HepG2 (cell line): ENCODE results near the gene OASL. TPM values are rescaled to one million over a fixed set of nuclear protein-coding genes. Genes with fewer than 3 reads are reported as not detected.
A peak's percentile ranks its signal among the peaks of the same experiment; 100 is the strongest.

ENCODE experiments used
- ATF3 ChIP-seq: sonication (generic); formaldehyde crosslinking; IDR thresholded peaks from 2 replicates; pipeline ENCODE4 v1.4.0; 2020; ENCODE audit warnings: missing genetic modification reagents
- GATAD1 ChIP-seq: IDR thresholded peaks from 2 replicates; pipeline ENCODE4 v1.6.1; 2016; ENCODE audit warnings: missing genetic modification reagents, missing compliant biosample characterization
- HOXA9 ChIP-seq: sonication (generic); formaldehyde crosslinking; IDR thresholded peaks from 2 replicates; pipeline ENCODE4 v1.8.1; 2022; ENCODE audit warnings: missing genetic modification reagents, mild to moderate bottlenecking, moderate library complexity, borderline replicate concordance
- ZBTB34 ChIP-seq: sonication (generic); formaldehyde crosslinking; IDR thresholded peaks from 2 replicates; pipeline ENCODE4 v1.8.0; 2022; ENCODE audit warnings: mild to moderate bottlenecking, missing genetic modification reagents
- ZNF883 ChIP-seq: sonication (generic); formaldehyde crosslinking; IDR thresholded peaks from 2 replicates; pipeline ENCODE4 v1.5.1; 2020; ENCODE audit warnings: mild to moderate bottlenecking, missing genetic modification reagents; ENCODE audit errors: not compliant biosample characterization
- polyA plus RNA-seq, 8 experiments: library from polyadenylated mRNA; depleted of rRNA in 3 of 8; stranded (reverse) in 7 of 8; unstranded in 1 of 8; fragments of >200 nt; fragmentation: Illumina TruSeq in 4 of 8; extraction: Trizol in 4 of 8; gene quantifications; 2 replicates each; pipeline versions ENCODE4 v1.2.1 to v1.2.3, GENCODE V29; 2011 to 2016; ENCODE audit warnings: low read depth in 4 of 8, missing spikeins in 1 of 8, mixed read lengths in 1 of 8; ENCODE audit not compliant: insufficient read depth in 1 of 8
- total RNA-seq, 5 experiments: library from RNA; depleted of rRNA; stranded (reverse); fragments of >200 nt; fragmentation: Illumina TruSeq; extraction: Trizol; gene quantifications; 2 replicates each; pipeline ENCODE4 v1.2.3, GENCODE V29; 2016; ENCODE audit warnings: low read depth in 1 of 5
- TF ChIP-seq, protein P1 (sequence below): IDR thresholded peaks from 2 replicates; pipeline ENCODE4 v1.4.0; 2020; ENCODE audit warnings: mild to moderate bottlenecking, missing genetic modification reagents
- TF ChIP-seq, protein P2 (sequence below): sonication (generic); formaldehyde crosslinking; IDR thresholded peaks from 2 replicates; pipeline ENCODE4 v1.4.0; 2020; ENCODE audit warnings: mild to moderate bottlenecking, low read depth, missing genetic modification reagents
- TF ChIP-seq, protein P3 (sequence below): sonication (generic); formaldehyde crosslinking; IDR thresholded peaks from 2 replicates; pipeline ENCODE4 v1.4.0; 2020; ENCODE audit warnings: mild to moderate bottlenecking, missing genetic modification reagents, borderline replicate concordance
- TF ChIP-seq, protein P4 (sequence below): IDR thresholded peaks from 2 replicates; pipeline ENCODE4 v1.6.1; 2018; ENCODE audit warnings: missing genetic modification reagents
- TF ChIP-seq, protein P5 (sequence below): fragments of 450-650 bp; IDR thresholded peaks from 2 replicates; pipeline ENCODE4 v1.6.1; 2016

OASL gene
- total and polyA plus RNA-seq, 2 of the 13 experiments (the other 11 are each of a cell fraction or from before 2014, with no cell fraction given): 0.11 to 0.22 TPM

DNA sequence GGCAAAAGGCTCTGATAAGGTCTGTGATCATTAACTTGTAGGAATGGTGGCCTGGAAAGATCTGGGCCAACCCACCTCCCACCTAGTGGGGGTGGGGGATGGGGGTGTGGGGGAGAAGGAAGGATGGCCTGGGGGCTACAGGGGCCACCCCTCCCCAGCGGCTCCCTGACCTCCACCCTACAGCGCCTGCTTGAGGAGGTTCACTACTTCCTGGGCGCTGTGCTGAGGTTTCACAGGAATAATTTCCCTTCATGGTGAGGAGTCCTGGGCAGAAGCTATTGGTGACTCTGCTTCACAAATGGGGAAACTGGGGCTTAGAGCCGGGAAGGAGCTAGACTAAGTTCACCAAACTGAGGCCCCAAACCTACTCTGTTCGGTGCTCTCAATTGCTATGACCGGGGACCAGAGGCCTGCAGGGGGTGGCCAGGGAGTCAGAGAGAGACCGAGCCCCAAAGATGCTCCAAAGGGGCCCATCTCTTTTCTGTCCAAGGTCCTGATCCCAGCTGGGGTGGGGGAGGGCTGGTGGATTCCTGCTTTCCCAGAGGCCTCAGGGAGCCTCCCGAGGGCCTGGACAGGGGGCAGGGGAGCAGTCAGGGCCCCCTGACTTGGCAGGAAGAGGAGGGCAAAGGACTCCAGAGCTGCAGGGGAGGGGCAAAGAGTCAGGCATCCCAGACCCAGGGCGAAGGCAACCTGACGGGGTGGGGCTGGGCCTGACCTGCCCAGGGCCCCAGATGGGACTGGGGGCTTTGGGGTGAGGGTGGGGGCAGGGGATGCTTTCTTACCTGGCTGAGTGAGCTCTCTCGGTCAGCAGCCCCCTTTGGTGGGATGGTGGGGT, 59.0 kb downstream of the OASL start (continued):
- TF ChIP-seq, protein P1, sequence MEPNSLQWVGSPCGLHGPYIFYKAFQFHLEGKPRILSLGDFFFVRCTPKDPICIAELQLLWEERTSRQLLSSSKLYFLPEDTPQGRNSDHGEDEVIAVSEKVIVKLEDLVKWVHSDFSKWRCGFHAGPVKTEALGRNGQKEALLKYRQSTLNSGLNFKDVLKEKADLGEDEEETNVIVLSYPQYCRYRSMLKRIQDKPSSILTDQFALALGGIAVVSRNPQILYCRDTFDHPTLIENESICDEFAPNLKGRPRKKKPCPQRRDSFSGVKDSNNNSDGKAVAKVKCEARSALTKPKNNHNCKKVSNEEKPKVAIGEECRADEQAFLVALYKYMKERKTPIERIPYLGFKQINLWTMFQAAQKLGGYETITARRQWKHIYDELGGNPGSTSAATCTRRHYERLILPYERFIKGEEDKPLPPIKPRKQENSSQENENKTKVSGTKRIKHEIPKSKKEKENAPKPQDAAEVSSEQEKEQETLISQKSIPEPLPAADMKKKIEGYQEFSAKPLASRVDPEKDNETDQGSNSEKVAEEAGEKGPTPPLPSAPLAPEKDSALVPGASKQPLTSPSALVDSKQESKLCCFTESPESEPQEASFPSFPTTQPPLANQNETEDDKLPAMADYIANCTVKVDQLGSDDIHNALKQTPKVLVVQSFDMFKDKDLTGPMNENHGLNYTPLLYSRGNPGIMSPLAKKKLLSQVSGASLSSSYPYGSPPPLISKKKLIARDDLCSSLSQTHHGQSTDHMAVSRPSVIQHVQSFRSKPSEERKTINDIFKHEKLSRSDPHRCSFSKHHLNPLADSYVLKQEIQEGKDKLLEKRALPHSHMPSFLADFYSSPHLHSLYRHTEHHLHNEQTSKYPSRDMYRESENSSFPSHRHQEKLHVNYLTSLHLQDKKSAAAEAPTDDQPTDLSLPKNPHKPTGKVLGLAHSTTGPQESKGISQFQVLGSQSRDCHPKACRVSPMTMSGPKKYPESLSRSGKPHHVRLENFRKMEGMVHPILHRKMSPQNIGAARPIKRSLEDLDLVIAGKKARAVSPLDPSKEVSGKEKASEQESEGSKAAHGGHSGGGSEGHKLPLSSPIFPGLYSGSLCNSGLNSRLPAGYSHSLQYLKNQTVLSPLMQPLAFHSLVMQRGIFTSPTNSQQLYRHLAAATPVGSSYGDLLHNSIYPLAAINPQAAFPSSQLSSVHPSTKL: peak; percentile 54; the same call in 1 of the 2 replicates
- TF ChIP-seq, protein P2, sequence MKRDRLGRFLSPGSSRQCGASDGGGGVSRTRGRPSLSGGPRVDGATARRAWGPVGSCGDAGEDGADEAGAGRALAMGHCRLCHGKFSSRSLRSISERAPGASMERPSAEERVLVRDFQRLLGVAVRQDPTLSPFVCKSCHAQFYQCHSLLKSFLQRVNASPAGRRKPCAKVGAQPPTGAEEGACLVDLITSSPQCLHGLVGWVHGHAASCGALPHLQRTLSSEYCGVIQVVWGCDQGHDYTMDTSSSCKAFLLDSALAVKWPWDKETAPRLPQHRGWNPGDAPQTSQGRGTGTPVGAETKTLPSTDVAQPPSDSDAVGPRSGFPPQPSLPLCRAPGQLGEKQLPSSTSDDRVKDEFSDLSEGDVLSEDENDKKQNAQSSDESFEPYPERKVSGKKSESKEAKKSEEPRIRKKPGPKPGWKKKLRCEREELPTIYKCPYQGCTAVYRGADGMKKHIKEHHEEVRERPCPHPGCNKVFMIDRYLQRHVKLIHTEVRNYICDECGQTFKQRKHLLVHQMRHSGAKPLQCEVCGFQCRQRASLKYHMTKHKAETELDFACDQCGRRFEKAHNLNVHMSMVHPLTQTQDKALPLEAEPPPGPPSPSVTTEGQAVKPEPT: no peak
- TF ChIP-seq GATAD1 (CRISPR knock-in tag): peak; percentile 53
- TF ChIP-seq, protein P3, sequence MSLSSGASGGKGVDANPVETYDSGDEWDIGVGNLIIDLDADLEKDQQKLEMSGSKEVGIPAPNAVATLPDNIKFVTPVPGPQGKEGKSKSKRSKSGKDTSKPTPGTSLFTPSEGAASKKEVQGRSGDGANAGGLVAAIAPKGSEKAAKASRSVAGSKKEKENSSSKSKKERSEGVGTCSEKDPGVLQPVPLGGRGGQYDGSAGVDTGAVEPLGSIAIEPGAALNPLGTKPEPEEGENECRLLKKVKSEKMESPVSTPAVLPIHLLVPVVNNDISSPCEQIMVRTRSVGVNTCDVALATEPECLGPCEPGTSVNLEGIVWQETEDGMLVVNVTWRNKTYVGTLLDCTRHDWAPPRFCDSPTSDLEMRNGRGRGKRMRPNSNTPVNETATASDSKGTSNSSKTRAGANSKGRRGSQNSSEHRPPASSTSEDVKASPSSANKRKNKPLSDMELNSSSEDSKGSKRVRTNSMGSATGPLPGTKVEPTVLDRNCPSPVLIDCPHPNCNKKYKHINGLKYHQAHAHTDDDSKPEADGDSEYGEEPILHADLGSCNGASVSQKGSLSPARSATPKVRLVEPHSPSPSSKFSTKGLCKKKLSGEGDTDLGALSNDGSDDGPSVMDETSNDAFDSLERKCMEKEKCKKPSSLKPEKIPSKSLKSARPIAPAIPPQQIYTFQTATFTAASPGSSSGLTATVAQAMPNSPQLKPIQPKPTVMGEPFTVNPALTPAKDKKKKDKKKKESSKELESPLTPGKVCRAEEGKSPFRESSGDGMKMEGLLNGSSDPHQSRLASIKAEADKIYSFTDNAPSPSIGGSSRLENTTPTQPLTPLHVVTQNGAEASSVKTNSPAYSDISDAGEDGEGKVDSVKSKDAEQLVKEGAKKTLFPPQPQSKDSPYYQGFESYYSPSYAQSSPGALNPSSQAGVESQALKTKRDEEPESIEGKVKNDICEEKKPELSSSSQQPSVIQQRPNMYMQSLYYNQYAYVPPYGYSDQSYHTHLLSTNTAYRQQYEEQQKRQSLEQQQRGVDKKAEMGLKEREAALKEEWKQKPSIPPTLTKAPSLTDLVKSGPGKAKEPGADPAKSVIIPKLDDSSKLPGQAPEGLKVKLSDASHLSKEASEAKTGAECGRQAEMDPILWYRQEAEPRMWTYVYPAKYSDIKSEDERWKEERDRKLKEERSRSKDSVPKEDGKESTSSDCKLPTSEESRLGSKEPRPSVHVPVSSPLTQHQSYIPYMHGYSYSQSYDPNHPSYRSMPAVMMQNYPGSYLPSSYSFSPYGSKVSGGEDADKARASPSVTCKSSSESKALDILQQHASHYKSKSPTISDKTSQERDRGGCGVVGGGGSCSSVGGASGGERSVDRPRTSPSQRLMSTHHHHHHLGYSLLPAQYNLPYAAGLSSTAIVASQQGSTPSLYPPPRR (CRISPR knock-in tag): peak; percentile 74
- TF ChIP-seq, protein P4, sequence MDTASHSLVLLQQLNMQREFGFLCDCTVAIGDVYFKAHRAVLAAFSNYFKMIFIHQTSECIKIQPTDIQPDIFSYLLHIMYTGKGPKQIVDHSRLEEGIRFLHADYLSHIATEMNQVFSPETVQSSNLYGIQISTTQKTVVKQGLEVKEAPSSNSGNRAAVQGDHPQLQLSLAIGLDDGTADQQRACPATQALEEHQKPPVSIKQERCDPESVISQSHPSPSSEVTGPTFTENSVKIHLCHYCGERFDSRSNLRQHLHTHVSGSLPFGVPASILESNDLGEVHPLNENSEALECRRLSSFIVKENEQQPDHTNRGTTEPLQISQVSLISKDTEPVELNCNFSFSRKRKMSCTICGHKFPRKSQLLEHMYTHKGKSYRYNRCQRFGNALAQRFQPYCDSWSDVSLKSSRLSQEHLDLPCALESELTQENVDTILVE: no peak
- TF ChIP-seq, protein P5, sequence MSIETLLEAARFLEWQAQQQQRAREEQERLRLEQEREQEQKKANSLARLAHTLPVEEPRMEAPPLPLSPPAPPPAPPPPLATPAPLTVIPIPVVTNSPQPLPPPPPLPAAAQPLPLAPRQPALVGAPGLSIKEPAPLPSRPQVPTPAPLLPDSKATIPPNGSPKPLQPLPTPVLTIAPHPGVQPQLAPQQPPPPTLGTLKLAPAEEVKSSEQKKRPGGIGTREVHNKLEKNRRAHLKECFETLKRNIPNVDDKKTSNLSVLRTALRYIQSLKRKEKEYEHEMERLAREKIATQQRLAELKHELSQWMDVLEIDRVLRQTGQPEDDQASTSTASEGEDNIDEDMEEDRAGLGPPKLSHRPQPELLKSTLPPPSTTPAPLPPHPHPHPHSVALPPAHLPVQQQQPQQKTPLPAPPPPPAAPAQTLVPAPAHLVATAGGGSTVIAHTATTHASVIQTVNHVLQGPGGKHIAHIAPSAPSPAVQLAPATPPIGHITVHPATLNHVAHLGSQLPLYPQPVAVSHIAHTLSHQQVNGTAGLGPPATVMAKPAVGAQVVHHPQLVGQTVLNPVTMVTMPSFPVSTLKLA: no peak
- TF ChIP-seq ZNF883 (CRISPR knock-in tag): no peak
- no peak for TF ChIP-seq ZBTB34 (CRISPR knock-in tag)
- TF ChIP-seq HOXA9 (CRISPR knock-in tag): no peak
- no peak for TF ChIP-seq ATF3 (CRISPR knock-in tag)
